ES-I3 (cell line): ENCODE data around the gene LHPP.
"Not testable (repeated sequence)": the region's sequence is repeated elsewhere in the genome, so short reads cannot be mapped to it uniquely, and the experiment has no call there.

Experiments used
- H3K36me3 ChIP-seq: 2 replicates; pipeline ENCODE4 v1.6.1; 2013; ENCODE audit warnings: mild to moderate bottlenecking, low read length, control low read depth, moderate library complexity; ENCODE audit not compliant: insufficient read depth
- H3K4me1 ChIP-seq: 2 replicates; pipeline ENCODE4 v1.6.1; 2013; ENCODE audit warnings: mild to moderate bottlenecking, control low read depth, low read length; ENCODE audit not compliant: insufficient read depth
- H3K9ac ChIP-seq: 2 replicates; pipeline ENCODE4 v1.6.1; 2013; ENCODE audit warnings: low read depth, mild to moderate bottlenecking, low read length, moderate library complexity
- H3K9me3 ChIP-seq: 2 replicates; pipeline ENCODE4 v1.6.1; 2013; ENCODE audit warnings: mild to moderate bottlenecking, low read length, moderate library complexity; ENCODE audit not compliant: control insufficient read depth, insufficient read depth

LHPP gene

DNA sequence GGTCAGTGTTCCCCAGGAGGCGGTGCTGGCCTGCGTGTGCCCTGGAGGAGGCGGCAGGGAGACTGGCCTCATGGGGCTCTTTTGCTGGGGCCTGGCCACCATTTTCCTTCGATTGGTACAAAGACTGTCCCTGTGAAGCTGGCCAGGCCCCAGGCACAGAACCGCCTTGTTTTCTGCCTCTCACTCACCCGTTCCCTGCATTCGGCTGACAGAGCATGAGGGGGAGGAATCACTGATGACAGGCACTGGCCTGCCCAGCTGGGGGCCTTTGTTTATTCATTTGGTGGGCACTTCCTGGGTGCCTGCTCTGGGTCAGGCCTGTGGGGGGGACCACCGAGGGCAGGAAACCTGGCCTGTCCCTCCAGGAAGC, 143.4 kb downstream of the LHPP start:
- Histone ChIP-seq H3K36me3 (no peaks in the 10 kb centered on the region), H3K4me1 (no peaks in the 10 kb centered on the region), H3K9me3 (no peaks in the 10 kb centered on the region), H3K9ac (no peak overlapping the region)

DNA sequence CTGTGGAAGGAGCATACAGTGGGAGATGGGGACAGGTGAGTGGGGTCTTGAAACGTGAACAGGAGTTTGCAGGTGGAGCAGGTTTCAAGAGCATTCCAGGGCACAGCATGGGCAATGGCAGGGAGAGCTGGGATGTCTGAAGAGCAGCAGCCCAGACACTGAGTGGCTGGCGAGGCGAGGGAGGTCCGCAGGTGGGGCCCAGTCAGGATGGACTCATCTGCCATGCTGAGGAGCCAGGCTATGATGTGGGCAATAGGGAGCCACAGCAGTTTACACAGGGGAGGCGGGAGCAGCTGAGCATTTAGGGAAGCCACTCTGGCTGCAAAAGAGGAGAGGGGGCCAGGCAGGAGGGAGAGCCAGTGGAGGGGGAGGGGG, 143.8 kb downstream of the LHPP start:
- Histone ChIP-seq H3K4me1 (no peaks in the 10 kb centered on the region), H3K9me3 (no peaks in the 10 kb centered on the region), H3K9ac (no peak overlapping the region), H3K36me3 (no peaks in the 10 kb centered on the region)

GRCh38 chr10:124605856-124606812, 144.5 kb downstream of the LHPP start:
- Histone ChIP-seq H3K9me3 (no peaks in the 10 kb centered on the region), H3K36me3 (no peaks in the 10 kb centered on the region), H3K4me1 (no peaks in the 10 kb centered on the region), H3K9ac (no peak overlapping the region)

DNA sequence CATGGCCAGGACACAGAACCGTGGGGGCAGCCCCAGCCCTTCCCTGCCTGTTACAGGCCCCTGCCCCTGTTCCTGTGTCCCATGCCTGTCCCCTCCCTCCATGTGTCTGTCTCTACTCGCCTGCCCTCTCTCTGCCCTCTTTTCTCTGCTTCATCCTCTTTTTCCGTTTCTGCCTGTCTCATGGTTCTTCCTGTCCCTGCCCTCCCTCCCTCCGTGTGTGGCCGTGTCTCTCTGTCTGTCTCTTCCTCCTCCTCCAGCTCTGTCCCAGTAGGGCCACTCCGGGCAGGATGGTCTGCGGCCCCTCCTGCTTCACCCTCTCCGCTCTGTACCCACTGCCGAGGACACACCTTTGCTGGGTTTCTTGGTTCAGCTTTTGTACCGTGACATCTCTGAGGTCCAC, 145.2 kb downstream of the LHPP start:
- Histone ChIP-seq H3K4me1 (no peaks in the 10 kb centered on the region), H3K9ac (no peak overlapping the region), H3K9me3 (no peaks in the 10 kb centered on the region), H3K36me3 (no peaks in the 10 kb centered on the region)

- no peaks in the 10 kb centered on the region for H3K36me3 ChIP-seq
- no peaks in the 10 kb centered on the region for H3K9me3 ChIP-seq
- H3K9ac ChIP-seq: no peak overlapping the region
- H3K4me1 ChIP-seq: no peaks in the 10 kb centered on the region
Observed at GRCh38 chr10:124607693-124608092, 146.1 kb downstream of the LHPP start.

GRCh38 chr10:124608093-124608721, 146.6 kb downstream of the LHPP start:
- H3K9ac ChIP-seq: no peak overlapping the region
- no peaks in the 10 kb centered on the region for H3K36me3 ChIP-seq
- no peaks in the 10 kb centered on the region for H3K9me3 ChIP-seq
- H3K4me1 ChIP-seq: no peaks in the 10 kb centered on the region

- Histone ChIP-seq H3K4me1 (no peaks in the 10 kb centered on the region), H3K9me3 (no peaks in the 10 kb centered on the region), H3K9ac (no peak overlapping the region), H3K36me3 (no peaks in the 10 kb centered on the region)
Observed at GRCh38 chr10:124609698-124610097, 148.1 kb downstream of the LHPP start.

- not testable (repeated sequence) for H3K36me3 ChIP-seq, H3K9ac ChIP-seq
Observed at GRCh38 chr10:124610186-124610585, 148.6 kb downstream of the LHPP start.

GRCh38 chr10:124610851-124611250, 149.2 kb downstream of the LHPP start:
- not testable (repeated sequence) for H3K9me3 ChIP-seq, H3K9ac ChIP-seq, H3K36me3 ChIP-seq, H3K4me1 ChIP-seq

More at GRCh38 chr10:124610186-124610585, 148.6 kb downstream of the LHPP start:
- H3K4me1 ChIP-seq, H3K9me3 ChIP-seq: not testable (repeated sequence)

DNA sequence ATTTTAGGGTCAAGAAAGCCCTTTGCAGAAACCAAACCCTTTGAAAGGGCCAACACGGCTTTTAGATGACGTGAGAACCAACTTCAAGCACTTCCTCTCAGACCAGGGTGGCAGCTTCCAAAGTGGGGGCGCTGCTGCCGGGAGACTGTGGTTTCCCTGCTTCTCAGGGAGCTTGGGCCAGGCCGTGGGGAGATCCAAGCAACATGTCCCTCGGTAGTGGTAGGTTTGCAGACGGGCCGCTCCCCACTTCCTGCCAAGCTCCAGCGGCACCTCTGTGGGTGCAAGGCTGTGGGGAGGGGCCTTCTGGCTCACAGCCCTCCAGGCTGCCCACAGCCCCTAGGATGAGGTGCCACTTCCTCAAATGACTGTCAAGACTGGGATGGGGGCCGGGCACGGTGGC, 150.1 kb downstream of the LHPP start:
- no peaks in the 10 kb centered on the region for H3K9me3 ChIP-seq
- H3K4me1 ChIP-seq: no peaks in the 10 kb centered on the region; the same call in 1 of the 2 replicates
- no peaks in the 10 kb centered on the region for H3K36me3 ChIP-seq
- no peak overlapping the region for H3K9ac ChIP-seq

DNA sequence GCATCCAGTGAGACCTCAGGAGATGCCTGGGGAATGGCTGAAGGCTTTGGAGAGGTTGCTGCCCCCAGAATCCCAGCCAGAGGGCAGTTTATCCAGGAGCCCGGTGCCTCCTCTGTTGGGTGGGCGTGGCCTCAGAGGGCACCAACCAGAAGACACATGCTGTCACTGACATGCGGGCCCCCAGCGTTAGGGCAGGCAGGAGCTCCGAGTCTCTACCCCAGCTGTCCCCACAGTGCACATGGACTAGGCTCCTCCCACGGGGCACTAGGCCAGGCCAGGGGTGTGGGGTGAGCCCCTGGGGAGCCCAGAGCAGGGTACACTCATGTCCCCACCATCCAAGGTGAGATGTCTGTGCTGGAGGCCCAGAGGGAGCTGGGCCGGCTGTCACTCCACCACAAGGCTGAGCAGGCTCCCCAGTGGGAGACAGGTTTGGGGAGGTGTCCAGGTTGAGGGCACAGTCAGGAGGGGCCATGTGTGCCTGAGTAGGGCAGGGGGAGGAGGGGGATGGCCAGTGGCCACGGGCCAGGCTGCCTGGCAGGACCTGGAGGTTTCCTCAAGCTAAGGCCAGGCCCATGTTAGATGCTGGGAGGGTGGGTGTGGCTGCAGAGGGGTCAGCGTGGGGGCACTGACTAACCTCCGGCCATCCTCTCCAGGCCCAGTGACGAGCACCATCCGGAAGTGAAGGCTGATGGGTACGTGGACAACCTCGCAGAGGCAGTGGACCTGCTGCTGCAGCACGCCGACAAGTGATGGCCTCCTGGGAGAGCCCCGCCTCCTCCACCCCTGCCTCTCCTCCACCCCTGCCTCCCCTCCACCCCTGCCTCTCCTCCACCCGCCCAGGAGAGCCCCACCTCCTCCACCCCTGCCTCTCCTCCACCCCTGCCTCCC, 151.2 kb downstream of the LHPP start:
- H3K9me3 ChIP-seq: no peaks in the 10 kb centered on the region
- no peaks in the 10 kb centered on the region; the same call in 1 of the 2 replicates for H3K4me1 ChIP-seq
- no peaks in the 10 kb centered on the region for H3K36me3 ChIP-seq
- no peak overlapping the region for H3K9ac ChIP-seq

- no peaks in the 10 kb centered on the region for H3K36me3 ChIP-seq
Observed at GRCh38 chr10:124614003-124614659, 152.5 kb downstream of the LHPP start.

DNA sequence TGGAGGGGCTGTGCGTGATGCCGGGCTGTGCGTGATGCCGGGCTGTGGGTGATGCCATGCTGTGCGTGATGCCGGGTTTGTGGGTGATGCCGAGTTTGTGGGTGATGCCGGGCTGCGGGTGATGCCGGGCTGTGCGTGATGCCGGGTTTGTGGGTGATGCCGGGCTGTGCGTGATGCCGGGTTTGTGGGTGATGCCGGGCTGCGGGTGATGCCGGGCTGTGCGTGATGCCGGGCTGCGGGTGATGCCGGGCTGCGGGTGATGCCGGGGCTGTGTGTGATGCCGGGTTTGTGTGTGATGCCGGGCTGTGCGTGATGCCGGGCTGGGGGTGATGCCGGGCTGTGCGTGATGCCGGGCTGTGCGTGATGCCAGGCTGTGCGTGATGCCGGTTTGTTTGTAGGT, 153.6 kb downstream of the LHPP start:
- H3K4me1 ChIP-seq: peaks cover 5% of the 10 kb centered on the region; the same call in 1 of the 2 replicates
- no peaks in the 10 kb centered on the region for H3K9me3 ChIP-seq
- no peaks in the 10 kb centered on the region for H3K36me3 ChIP-seq
- H3K9ac ChIP-seq: no peak overlapping the region

More at GRCh38 chr10:124614003-124614659, 152.5 kb downstream of the LHPP start:
- no peaks in the 10 kb centered on the region for H3K9me3 ChIP-seq
- no peak overlapping the region for H3K9ac ChIP-seq
- no peaks in the 10 kb centered on the region; the same call in 1 of the 2 replicates for H3K4me1 ChIP-seq
